Mesenteric fat pad (tissue), 1 donor: ENCODE measurements around the gene DGKD. TPM values are rescaled to one million over a fixed set of nuclear protein-coding genes. Genes with fewer than 3 reads are reported as not detected.

ENCODE experiments used
- DNase-seq: peaks from one replicate; pipeline ENCODE4 v3.0.0-alpha.2; 2020; ENCODE audit warnings: low spot score
- total RNA-seq: library from RNA; stranded (reverse); fragmentation: NEBNext Ultra II Directional; extraction: Animal tissue kit (Norgen Biotek cat#: 25700); gene quantifications from one replicate; pipeline ENCODE4 v1.2.1, GENCODE V29; 2021
- donor health status: DM: yes; HTN: yes; CAD: no.

Gene DGKD
- total RNA-seq, 1 donor from 2014 or later, result 67.2 TPM

- DNase-seq, result peak; percentile 77
These were observed 117.2 kb downstream of the DGKD start for GRCh38 chr2:233471291-233472035.

DNA sequence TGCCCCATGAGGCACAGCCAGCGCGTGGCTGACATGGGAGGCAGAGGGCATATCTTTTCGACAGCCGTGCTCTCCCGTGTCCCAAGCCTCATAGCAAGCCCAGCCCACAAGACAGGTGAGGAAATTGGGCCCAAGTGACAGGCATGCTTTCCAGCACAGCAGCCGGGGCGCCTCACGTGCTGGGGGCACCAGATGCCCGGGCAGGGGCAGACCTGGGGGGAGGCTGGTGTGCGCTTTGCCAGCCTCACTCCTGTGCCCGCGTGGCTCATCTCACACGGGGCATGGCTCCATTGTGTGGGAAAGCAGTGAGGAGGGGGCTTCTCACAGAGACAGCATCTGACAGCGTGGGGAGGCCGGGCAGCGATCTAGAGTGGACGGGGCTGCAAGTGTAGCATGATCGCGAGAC is 119.1 kb downstream of the DGKD start:
- DNase-seq, result peak; percentile 82

DNA sequence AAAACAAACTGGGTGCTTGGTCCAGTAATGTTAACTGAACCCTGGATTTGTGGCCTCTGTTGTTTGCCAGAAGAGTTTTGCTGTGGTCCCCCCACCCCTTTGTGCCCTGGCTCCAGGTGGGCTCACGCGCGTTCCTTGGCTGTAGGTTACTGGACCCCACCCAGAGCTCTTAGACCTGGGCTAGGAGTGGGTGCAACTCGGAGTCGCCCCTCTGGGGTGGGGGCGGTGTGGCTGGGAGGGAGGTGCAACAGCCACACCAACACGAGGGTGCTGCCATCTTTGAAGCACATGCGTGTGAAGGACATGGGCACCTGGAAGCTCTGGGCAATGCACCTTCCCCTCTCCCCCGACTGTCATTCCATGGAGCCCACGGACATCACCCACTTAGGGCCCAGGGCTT is 119.6 kb downstream of the DGKD start:
- DNase-seq, result peak; percentile 85

DNA sequence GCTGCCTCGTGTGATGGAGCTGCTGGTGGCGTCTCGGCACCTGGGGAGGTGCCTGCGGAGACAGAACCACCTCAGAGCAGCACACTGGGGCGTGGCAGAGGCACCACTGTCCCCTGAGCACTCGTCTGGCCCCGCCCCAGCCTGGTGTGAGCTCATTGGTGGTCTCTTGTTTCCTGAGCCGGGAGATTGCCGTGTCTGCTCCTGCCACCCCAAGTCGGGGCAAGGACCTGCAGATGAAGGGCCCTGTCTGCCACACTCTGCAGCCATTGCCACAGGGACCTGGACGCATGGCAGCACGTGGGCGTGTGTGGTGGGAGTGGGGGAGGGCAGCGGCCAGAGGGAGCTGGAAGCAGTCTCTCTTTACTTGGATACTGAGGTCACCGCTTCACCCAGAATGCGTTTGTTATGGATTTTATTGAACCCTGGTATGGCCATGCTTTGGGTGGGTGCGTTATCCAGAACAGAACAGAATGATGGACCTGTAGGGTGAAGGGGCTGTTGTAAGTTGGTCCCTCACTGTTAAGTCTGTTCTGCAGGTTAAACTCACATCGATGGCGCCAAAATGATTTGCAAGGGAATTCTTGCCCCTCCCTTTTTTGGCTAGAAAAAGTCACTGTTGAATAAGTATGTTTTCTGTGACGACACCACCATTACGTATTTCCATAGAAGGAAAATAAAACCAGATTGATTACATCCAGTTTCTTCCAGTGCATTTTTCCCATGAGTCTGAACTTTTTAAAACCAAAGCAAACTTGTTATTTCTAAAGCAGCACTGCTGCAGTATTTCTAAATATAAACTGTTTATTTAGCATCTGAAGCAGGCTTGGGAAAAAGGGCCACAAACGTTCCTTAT is 120.2 kb downstream of the DGKD start:
- DNase-seq, result peak; percentile 83

- DNase-seq, result peak; percentile 60
These were observed 121.7 kb downstream of the DGKD start for GRCh38 chr2:233476063-233476410.

GRCh38 chr2:233476651-233477547 is 122.6 kb downstream of the DGKD start:
- peak; percentile 87 for DNase-seq

DNA sequence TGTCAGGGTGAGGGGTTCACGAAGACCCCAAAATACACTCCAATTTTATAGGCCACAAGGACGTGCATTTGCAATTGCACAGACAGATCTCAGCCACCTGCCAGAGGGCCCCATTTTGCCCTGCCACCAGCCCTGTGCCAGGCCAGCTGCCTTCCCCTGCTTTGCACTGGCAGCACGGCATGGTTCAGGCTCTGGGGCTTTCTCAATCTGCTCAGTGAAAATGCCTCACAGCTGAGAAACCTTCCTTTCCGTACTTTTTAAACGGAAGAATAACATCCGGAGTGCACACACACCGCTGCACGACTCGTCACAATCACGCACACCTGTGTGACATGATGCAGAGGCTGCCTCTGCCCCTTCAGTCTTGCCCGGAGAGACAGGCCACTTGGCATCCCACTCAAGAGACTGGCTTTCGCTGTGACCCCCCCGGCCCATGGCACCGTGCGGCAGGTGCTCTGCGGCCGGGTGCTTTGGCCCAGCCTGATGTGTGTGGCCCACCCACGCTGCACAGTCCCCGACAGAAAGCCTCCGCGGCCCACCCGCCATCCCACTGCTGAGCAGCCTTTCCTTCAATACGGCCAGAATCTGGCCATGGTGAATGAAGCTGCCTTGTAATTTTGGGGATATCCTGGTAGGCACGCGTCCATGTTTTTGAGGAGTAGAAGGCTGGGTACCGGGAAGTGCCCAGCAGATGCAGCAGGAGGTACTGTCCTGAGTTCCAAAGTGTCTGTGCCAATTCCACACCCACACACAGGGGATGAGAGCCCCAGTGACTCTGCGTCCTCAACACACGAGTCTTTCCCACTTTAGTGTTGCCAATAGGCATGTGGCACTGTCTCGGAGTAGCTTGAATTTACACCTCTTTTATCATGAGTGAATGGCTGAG is 123.5 kb downstream of the DGKD start:
- DNase-seq, result peak; percentile 71

DNA sequence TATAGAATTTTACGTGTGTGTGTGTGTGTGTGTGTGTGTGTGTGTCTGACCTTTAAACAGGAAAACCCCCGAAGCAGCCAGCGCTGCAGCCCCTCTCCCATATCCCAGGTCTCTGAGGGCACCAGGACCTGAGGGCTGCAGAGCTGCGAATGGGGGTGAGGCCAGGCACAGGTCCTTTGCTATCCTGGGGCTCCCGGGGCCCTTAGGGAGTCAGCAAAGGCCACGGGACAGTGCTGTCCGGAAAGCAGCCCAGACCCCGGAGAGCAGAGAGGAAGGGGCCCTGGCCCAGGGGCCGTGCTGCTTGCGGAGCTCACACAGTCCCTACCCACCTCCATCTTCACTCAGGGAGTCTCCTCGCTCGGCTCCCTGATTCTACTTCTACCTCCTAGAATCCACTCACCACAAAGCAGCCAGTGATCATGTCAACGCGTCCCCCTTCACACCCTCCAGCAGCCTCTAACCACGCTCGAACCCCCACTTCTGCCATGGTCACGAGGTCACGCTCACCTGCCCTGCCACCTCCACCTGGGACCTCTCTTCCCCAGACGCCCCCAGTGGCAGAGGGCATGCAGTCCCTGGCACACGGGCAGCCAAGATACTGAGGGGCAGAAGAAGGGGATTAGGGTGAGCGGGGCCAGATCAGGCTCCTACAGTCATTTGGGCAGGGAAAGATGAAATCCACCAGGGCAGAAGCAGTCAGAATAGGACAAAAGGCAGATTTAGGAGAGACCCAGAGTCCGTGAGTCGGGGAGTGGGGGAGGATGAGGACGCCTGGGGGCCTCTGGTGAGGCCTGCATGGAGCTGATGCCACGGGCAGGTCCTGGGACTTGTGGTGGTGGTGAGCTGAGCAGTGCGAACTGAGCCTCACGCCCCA is 125.6 kb downstream of the DGKD start:
- peak; percentile 80 for DNase-seq

GRCh38 chr2:233480490-233481202 is 126.4 kb downstream of the DGKD start:
- DNase-seq, result peak; percentile 89

GRCh38 chr2:233481368-233482142 is 127.3 kb downstream of the DGKD start:
- no peak for DNase-seq

DNA sequence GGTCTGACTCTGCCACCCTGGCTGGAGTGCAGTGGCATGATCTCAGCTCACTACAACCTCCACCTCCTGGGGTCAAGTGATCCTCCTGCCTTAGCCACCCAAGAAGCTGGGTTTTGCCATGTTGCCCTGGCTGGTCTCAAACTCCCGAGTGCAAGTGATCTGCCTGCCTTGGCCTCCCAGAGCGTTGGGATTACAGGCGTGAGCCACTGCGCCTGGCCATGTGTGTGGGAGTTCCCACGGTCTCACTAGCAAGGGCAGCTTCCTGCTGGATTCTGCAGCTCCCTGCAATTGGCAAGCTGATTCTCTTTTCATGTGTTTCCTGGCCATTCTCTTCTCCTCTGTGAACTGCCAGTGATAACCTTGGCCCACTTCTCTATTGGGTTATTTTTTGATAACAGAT is 128.3 kb downstream of the DGKD start:
- peak; percentile 68 for DNase-seq

- no peak for DNase-seq
These were observed 131.4 kb downstream of the DGKD start for GRCh38 chr2:233485726-233486125.

DNA sequence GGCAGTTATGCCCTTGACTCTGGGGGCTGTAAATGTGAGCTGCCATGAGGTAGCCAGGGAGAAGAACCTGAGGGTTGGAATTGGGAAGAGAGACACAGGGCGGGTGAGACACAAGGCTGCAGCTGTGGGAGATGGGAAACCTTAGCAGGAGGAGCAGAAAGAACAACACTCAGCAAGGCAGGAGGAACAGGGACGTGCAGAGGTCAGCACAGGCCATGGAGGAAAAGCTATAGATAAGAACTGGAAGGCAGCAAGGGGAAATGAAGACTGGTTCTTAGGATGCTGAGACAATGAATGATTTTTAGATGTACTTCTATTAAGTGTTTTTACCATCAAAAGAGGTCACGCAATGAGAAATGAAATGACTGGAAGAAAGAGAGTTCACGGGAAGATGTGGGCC is 132.1 kb downstream of the DGKD start:
- DNase-seq, result no peak

GRCh38 chr2:233486778-233487552 is 132.7 kb downstream of the DGKD start:
- no peak for DNase-seq

DNA sequence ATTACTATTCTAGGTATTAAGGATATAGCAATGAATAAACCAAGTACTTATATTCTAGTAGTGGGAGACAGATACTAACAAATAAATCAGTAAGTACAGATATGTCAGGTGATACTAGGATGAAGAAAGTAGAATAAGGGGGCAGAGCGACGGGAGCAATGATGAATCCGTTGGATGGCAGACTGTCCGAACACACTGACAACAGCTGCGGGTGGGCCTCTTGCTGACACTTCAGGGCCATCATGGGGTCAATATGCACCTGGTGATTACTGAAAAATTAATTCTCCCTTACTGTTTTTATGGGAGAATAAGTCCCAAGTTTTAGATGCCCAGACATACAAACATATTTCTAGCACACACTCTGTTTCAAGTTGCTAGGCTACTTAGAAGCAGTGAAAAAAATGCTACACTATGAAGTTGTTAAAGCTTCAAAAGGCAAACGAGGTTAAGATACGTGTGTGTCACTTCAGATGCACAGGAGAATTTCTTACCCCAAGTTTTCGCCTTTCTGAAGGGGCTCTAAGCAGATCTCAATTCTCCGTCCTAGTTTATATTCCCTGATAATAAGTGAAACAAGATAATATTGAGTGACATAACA is 133.6 kb downstream of the DGKD start:
- no peak for DNase-seq

- DNase-seq, result no peak
These were observed 134.8 kb downstream of the DGKD start for GRCh38 chr2:233489143-233489542.

- no peak for DNase-seq
These were observed 135.4 kb downstream of the DGKD start for GRCh38 chr2:233489666-233490065.
